BE2C (cell line): ENCODE results near the gene MLF2.

ENCODE experiments used
- DNase-seq: peaks from one replicate; pipeline ENCODE4 v3.0.0-alpha.2; 2020
- H3K27me3 ChIP-seq: fragments of 250-450 bp; sonication (Bioruptor Pico); 2 replicates; pipeline ENCODE4 v1.5.1; 2020; ENCODE audit warnings: mild to moderate bottlenecking
- H3K36me3 ChIP-seq: fragments of 250-450 bp; sonication (Bioruptor Pico); 2 replicates; pipeline ENCODE4 v1.5.1; 2020; ENCODE audit warnings: mild to moderate bottlenecking
- H3K4me1 ChIP-seq: fragments of 250-450 bp; sonication (Bioruptor Pico); 2 replicates; pipeline ENCODE4 v1.5.1; 2020
- H3K4me3 ChIP-seq: 2 replicates; pipeline ENCODE4 v1.5.1; 2011; ENCODE audit warnings: low read depth, low read length
- H3K9me3 ChIP-seq: fragments of 250-450 bp; sonication (Bioruptor Pico); 2 replicates; pipeline ENCODE4 v1.5.1; 2020
- TF ChIP-seq, protein P1 (sequence below): IDR thresholded peaks from 2 replicates; pipeline ENCODE4 v1.5.1; 2012; ENCODE audit warnings: mild to moderate bottlenecking, low read depth, low read length

The MLF2 gene

DNA sequence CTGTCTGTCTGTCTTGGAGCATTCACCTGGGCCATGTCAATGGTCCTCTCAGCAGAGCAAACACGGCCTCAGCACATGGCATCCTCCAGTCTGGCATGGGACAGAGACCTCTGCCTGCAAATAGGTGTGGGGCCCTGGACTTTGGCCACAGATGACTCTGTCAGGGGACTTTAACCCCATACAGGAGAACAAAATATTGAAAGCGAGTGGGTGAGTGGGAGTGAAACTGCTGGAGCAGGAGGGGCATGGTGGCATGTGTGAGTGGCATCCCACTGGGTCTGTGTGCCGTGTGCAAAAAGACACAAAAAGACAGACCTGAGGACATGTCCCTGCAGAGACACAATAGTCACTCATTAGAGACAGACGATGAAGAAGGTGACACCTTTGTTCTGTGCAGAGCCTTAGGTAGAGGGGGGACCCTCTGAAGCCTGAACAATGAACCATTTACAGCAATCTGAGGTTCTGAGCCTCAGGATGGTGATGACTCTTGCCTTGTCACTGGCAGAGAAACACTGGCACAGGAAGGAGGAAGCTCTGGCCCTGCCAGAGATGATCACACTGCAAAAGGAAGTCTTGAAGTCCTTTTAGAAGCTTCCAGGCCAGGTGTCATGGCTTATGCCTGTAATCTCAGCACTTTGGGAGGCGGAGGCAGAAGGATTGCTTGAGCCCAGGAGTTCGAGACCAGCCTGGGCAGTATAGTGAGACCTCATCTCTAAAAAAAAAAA, 26.9 kb upstream of the MLF2 start:
- no peak overlapping the region for H3K4me3 ChIP-seq
- no peak for DNase-seq
- H3K27me3 ChIP-seq: no peaks in the 10 kb centered on the region
- no peaks in the 10 kb centered on the region for H3K9me3 ChIP-seq
- H3K36me3 ChIP-seq: no peaks in the 10 kb centered on the region
- TF ChIP-seq, protein P1, sequence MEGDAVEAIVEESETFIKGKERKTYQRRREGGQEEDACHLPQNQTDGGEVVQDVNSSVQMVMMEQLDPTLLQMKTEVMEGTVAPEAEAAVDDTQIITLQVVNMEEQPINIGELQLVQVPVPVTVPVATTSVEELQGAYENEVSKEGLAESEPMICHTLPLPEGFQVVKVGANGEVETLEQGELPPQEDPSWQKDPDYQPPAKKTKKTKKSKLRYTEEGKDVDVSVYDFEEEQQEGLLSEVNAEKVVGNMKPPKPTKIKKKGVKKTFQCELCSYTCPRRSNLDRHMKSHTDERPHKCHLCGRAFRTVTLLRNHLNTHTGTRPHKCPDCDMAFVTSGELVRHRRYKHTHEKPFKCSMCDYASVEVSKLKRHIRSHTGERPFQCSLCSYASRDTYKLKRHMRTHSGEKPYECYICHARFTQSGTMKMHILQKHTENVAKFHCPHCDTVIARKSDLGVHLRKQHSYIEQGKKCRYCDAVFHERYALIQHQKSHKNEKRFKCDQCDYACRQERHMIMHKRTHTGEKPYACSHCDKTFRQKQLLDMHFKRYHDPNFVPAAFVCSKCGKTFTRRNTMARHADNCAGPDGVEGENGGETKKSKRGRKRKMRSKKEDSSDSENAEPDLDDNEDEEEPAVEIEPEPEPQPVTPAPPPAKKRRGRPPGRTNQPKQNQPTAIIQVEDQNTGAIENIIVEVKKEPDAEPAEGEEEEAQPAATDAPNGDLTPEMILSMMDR: no peak
- peaks cover 5% of the 10 kb centered on the region; the same call in 1 of the 2 replicates for H3K4me1 ChIP-seq

DNA sequence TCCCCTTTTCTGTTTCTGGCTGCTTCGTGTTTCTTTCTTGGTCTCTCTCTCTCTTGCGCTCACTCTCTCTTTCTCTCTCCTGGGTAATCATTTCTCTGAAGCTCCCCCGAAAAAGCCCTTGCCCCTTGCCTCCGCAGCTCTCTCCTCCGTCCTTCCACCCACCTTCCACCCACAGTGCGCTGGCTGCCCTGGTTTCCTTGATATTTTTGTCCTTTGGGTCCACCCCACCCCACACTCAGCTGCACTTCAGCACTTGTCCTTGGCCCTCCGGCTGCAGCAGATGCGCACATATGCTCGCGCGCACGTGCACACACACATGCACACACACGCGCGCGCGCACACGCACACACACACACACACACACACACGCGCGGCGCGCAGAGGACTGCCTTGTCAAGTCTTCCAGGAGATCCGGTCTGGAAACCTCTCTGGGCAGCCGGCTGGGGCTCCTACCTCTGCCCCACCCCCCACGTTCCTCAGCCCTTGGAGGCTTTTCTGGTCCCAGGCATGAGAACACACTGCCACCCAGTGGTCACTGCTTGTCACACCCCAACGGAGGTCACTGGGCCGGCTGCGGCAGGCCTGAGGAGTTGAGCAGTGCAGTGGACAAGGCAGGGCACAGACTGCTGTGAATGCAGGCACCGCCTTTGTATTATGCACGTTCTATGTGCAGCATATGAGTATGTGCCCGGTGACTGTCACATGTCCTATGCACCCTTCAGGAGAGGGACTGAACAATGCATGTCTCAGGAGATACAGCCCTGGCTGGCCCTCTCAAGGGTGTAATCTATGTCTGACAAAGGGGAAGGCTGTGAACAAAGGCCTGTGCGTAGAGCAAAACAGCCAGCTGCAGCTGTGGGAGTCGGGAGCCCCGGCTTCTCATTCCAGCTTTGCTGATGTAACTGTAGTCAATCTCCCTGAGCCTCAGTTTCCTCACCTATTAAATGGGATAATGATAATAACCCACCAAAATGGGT, 25.9 kb upstream of the MLF2 start:
- H3K27me3 ChIP-seq: no peaks in the 10 kb centered on the region
- no peaks in the 10 kb centered on the region for H3K36me3 ChIP-seq
- peak overlapping the region; percentile 46 for H3K4me3 ChIP-seq
- peak; percentile 98 for DNase-seq
- H3K4me1 ChIP-seq: peaks cover 5% of the 10 kb centered on the region; the same call in 1 of the 2 replicates
- TF ChIP-seq, protein P1: peak; percentile 95
- H3K9me3 ChIP-seq: no peaks in the 10 kb centered on the region

DNA sequence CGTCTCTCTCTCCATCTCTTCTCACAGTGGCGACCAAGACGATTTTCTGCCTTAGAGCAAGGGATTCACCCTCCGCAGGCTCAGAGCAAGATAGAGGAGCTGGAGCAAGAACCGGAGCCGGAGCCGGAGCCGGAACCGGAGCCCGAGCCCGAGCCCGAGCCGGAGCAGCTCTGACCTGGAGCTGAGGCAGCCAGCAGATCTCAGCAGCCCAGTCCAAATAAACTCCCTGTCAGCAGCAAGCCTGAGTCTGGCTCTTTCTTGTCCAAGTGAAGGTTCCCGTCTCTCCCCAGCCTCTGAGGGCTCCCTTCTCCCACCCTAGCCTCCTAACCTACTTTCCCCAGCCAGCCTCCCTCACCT, 25.3 kb upstream of the MLF2 start:
- peak; percentile 63 for DNase-seq
- Histone ChIP-seq H3K4me1 (peaks cover 5% of the 10 kb centered on the region; the same call in 1 of the 2 replicates), H3K36me3 (no peaks in the 10 kb centered on the region), H3K27me3 (no peaks in the 10 kb centered on the region), H3K4me3 (peak overlapping the region; percentile 46), H3K9me3 (no peaks in the 10 kb centered on the region)
- TF ChIP-seq, protein P1: no peak

DNA sequence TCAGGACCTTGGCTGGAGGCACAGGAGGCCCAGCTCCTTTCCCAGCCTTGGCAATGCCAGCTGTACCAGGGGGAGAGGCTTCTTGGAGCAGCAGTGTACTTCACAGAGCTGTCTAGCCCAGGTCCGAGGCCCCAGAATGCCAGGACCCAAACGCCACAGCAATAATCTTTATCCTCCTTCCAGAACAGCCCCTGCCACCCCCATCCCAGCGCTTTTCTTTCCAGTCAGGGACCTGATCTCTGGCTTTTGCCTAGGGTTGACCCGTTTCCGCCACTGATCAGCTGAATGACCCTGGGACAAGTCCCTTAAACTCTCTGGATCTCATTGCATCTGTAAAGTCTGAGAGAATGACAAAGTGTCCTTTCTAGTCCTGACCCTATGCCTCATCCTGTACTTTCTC, 24.4 kb upstream of the MLF2 start:
- no peak for DNase-seq
- TF ChIP-seq, protein P1: no peak
- Histone ChIP-seq H3K36me3 (no peaks in the 10 kb centered on the region), H3K9me3 (no peaks in the 10 kb centered on the region), H3K27me3 (no peaks in the 10 kb centered on the region), H3K4me1 (peaks cover 5% of the 10 kb centered on the region; the same call in 1 of the 2 replicates), H3K4me3 (no peak overlapping the region)

DNA sequence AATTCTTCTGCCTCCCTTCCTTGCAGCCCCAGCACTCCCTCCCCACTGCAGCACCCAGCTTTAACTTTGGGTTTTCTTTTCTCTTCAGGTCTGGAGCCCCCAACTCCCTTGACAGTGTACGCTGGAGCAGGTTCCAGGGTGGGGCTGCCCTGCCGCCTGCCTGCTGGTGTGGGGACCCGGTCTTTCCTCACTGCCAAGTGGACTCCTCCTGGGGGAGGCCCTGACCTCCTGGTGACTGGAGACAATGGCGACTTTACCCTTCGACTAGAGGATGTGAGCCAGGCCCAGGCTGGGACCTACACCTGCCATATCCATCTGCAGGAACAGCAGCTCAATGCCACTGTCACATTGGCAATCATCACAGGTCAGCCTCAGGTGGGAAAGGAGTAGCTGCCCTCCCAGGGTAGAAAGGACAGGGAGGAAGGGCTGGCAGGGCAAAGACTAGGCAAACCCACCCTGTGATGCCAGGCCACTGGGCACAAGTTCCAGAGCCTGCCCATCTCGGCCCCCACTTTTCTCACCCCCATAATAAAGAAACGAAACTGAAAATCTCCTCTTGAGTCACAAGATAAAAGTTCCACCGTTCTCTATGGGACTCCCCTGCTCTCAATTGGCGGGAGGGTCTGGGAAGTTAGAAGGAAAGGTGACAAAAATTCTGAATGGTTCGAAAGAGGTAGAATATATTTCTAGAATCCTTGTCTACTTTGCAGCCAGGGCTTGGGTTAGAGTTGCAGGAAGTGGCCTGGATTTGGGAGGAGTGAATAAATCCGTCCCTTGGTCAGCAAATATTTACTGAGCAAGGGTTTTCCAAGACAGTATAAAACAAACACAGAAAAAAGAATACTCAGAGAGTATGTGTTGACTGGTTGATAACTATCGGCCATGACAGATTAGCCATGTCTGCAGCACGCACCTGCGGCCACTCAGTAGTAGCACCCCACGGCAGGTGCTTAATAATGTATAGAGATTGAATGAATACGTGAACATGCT, 22.5 kb upstream of the MLF2 start:
- no peak for DNase-seq
- Histone ChIP-seq H3K27me3 (no peaks in the 10 kb centered on the region), H3K4me3 (no peak overlapping the region), H3K4me1 (peaks cover 16% of the 10 kb centered on the region), H3K9me3 (no peaks in the 10 kb centered on the region), H3K36me3 (peaks cover 13% of the 10 kb centered on the region)
- TF ChIP-seq, protein P1: no peak
